GM12878 (cell line): Measurements from ENCODE around the gene SEMA3C. TPM values are rescaled to one million over a fixed set of nuclear protein-coding genes. Genes with fewer than 3 reads are reported as not detected.

Experiments
- ATAC-seq: fragments of 200-7000 bp; cut with Tn5 transposase; 3 replicates; pipeline ENCODE4 v1.9.1; 2020; ENCODE audit warnings: mild to moderate bottlenecking, moderate library complexity
- BruUV-seq: library from RNA; stranded (reverse); fragments of 400-500 nt; replicated peaks from 2 replicates; lab custom pipeline; 2021; lab: Mats Ljungman, UMichigan
- CTCF ChIA-PET: fragments of 300-600 bp; sonication (Branson Sonifier 250); formaldehyde crosslinking; extraction: SDS; loops from one replicate; lab custom pipeline; 2021; ENCODE audit warnings: inconsistent platforms; lab: Yijun Ruan, JAX
- POLR2A ChIA-PET: fragments of 350-600 bp; formaldehyde crosslinking; extraction: SDS; loops from one replicate; lab custom pipeline; 2021; ENCODE audit warnings: inconsistent platforms; lab: Charles Lee
- RAD21 ChIA-PET: fragments of 300-600 bp; sonication (Branson Sonifier 250); formaldehyde crosslinking; loops from one replicate; lab custom pipeline; 2023; ENCODE audit warnings: antibody characterized with exemption; ENCODE audit not compliant: unreplicated experiment; lab: Charles Lee
- SMC1A ChIA-PET: fragments of 300-600 bp; sonication (Branson Sonifier 250); formaldehyde crosslinking; loops from one replicate; lab custom pipeline; 2023; ENCODE audit not compliant: unreplicated experiment, uncharacterized antibody; lab: Charles Lee
- DNase-seq: peaks from one replicate; pipeline ENCODE4 v3.0.0-alpha.2; 2011; ENCODE audit warnings: low read depth, low spot score
- FAIRE-seq: peaks from 3 replicates; lab custom pipeline; 2011; peaks lifted over from hg19 to GRCh38; lab: Jason Lieb, UNC
- H2AFZ ChIP-seq: 2 replicates; pipeline ENCODE4 v1.6.0; 2011; ENCODE audit warnings: low read depth, low read length, control low read depth; ENCODE audit not compliant: control insufficient read depth
- H3K27ac ChIP-seq: 2 replicates; pipeline ENCODE4 v1.5.1; 2011; ENCODE audit warnings: control low read depth; ENCODE audit not compliant: control insufficient read depth, insufficient read depth
- H3K27me3 ChIP-seq, 2 experiments: replicated peaks in 1 of 2; 2 replicates each; pipeline versions ENCODE4 v1.6.0 to v1.6.1; 2011; ENCODE audit warnings: low read length in 1 of 2; ENCODE audit not compliant: control insufficient read depth in 2 of 2, insufficient read depth in 2 of 2
- H3K36me3 ChIP-seq, 2 experiments: 2 replicates each; pipeline ENCODE4 v1.5.1; 2011; ENCODE audit warnings: low read length in 1 of 2; ENCODE audit not compliant: control insufficient read depth in 2 of 2, insufficient read depth in 2 of 2
- H3K4me1 ChIP-seq: 2 replicates; pipeline ENCODE4 v1.6.1; 2011; ENCODE audit warnings: mild to moderate bottlenecking, low read length, moderate library complexity, mixed read lengths; ENCODE audit not compliant: control insufficient read depth, insufficient read depth
- H3K4me2 ChIP-seq: 2 replicates; pipeline ENCODE4 v1.6.0; 2011; ENCODE audit warnings: control low read depth; ENCODE audit not compliant: control insufficient read depth, insufficient read depth
- H3K4me3 ChIP-seq: fragments of 200-600 bp; sonication (generic); 2 replicates; pipeline ENCODE4 v1.5.1; 2016
- H3K79me2 ChIP-seq: 2 replicates; pipeline ENCODE4 v1.6.0; 2011; ENCODE audit warnings: low read length; ENCODE audit not compliant: control insufficient read depth, insufficient read depth
- H3K9ac ChIP-seq: 2 replicates; pipeline ENCODE4 v1.8.0; 2011; ENCODE audit warnings: low read length, control low read depth, mixed read lengths; ENCODE audit not compliant: control insufficient read depth, insufficient read depth
- H3K9me3 ChIP-seq: replicated peaks from 3 replicates; pipeline ENCODE4 v1.5.1; 2011; ENCODE audit warnings: mild to moderate bottlenecking, low read length; ENCODE audit not compliant: control insufficient read depth, insufficient read depth
- H4K20me1 ChIP-seq: 2 replicates; pipeline ENCODE4 v1.6.0; 2011; ENCODE audit not compliant: control insufficient read depth, insufficient read depth
- BCL11A ChIP-seq: IDR thresholded peaks from 2 replicates; pipeline ENCODE4 v1.6.1; 2011; ENCODE audit warnings: low read depth, low read length
- CEBPZ ChIP-seq: fragments of 150-350 bp; IDR thresholded peaks from 2 replicates; pipeline ENCODE4 v1.6.1; 2016; ENCODE audit warnings: low read depth, low read length
- E2F4 ChIP-seq: IDR thresholded peaks from 2 replicates; pipeline ENCODE4 v1.6.1; 2012; ENCODE audit warnings: low read depth, low read length, improper control_type of control experiment
- IRF4 ChIP-seq: IDR thresholded peaks from 2 replicates; pipeline ENCODE4 v1.6.1; 2011; ENCODE audit warnings: low read depth, low read length
- JUND ChIP-seq: IDR thresholded peaks from 2 replicates; pipeline ENCODE4 v1.6.1; 2012; ENCODE audit warnings: low read depth, mild to moderate bottlenecking, low read length, improper control_type of control experiment, moderate library complexity
- MYB ChIP-seq: fragments of 150-350 bp; IDR thresholded peaks from 2 replicates; pipeline ENCODE4 v1.6.1; 2014; ENCODE audit warnings: mild to moderate bottlenecking, low read depth, low read length, borderline replicate concordance
- NR2C2 ChIP-seq: IDR thresholded peaks from 2 replicates; pipeline ENCODE4 v1.6.1; 2011; ENCODE audit warnings: borderline replicate concordance, low read depth; ENCODE audit not compliant: control insufficient read depth, insufficient read length
- REST ChIP-seq: IDR thresholded peaks from 2 replicates; pipeline ENCODE4 v1.6.1; 2012; ENCODE audit warnings: mild to moderate bottlenecking, low read depth, low read length
- STAT3 ChIP-seq: IDR thresholded peaks from 2 replicates; pipeline ENCODE4 v1.6.1; 2011; ENCODE audit warnings: low read depth, low read length, improper control_type of control experiment
- USF1 ChIP-seq: IDR thresholded peaks from 2 replicates; pipeline ENCODE4 v1.6.1; 2011; ENCODE audit warnings: borderline replicate concordance, low read depth, mild to moderate bottlenecking, moderate library complexity, mixed read lengths, low read length; ENCODE audit not compliant: insufficient read depth; ENCODE audit errors: extremely low read length
- USF2 ChIP-seq: IDR thresholded peaks from 2 replicates; pipeline ENCODE4 v1.6.1; 2011; ENCODE audit warnings: low read depth, low read length, improper control_type of control experiment, borderline replicate concordance
- ZNF24 ChIP-seq: fragments of 450-650 bp; IDR thresholded peaks from 2 replicates; pipeline ENCODE4 v1.6.1; 2017; ENCODE audit warnings: antibody characterized with exemption, mild to moderate bottlenecking
- ZNF274 ChIP-seq: IDR thresholded peaks from one replicate; pipeline ENCODE4 v1.8.0; 2011; ENCODE audit not compliant: insufficient read length, insufficient read depth
- WGBS: methylation state at CpG from one replicate; pipeline ENCODE4 v1.1.6; 2016; ENCODE audit warnings: low lambda C conversion rate; ENCODE audit not compliant: insufficient replicate concordance, insufficient coverage; ENCODE audit errors: missing lambda C conversion rate; 5-methylcytosine and 5-hydroxymethylcytosine counted together
- in situ Hi-C: fragments of 300-500 bp; cut with MboI; formaldehyde crosslinking; loops from 9 replicates; pipeline ENCODE4 v1.14.3; 2018; ENCODE audit warnings: mixed read lengths
- intact Hi-C: fragments of 100-400 bp; cut with micrococcal nuclease; formaldehyde crosslinking; loops from one replicate; pipeline ENCODE4 v1.14.2; 2022; ENCODE audit not compliant: unreplicated experiment
- polyA plus RNA-seq, 11 experiments: library from polyadenylated mRNA; depleted of rRNA in 4 of 11; unstranded in 6 of 11; stranded (reverse) in 5 of 11; fragments of >200 nt; fragmentation: Nextera tagmentation in 4 of 11; fragmentation: Illumina TruSeq in 1 of 11; extraction: Ambion mirVana in 4 of 11; extraction: Trizol in 1 of 11; gene quantifications; 1 replicate in 1 of 11; 2 replicates in 10 of 11; pipeline versions ENCODE4 v1.2.1 to v1.2.3, GENCODE V29; 2011 to 2016; ENCODE audit warnings: inconsistent platforms in 2 of 11, missing spikeins in 2 of 11, low read depth in 1 of 11
- total RNA-seq, 4 experiments: library from RNA; depleted of rRNA in 3 of 4; stranded (reverse); fragments of >200 nt in 3 of 4; fragmentation: Illumina TruSeq in 1 of 4; extraction: Trizol in 1 of 4; gene quantifications; 2 replicates each; pipeline versions ENCODE4 v1.2.1 to v1.2.3, GENCODE V29; 2013 to 2021

Gene SEMA3C
- total and polyA plus RNA-seq, 10 of the 15 experiments (the other 5 are each of a cell fraction or from before 2014, with no cell fraction given) = 0.01 to 0.41 (median 0.11) TPM; not detected in 6

- Histone ChIP-seq H3K79me2 (no peaks in the 10 kb centered on the region), H3K9me3 (no peaks in the 10 kb centered on the region), H3K36me3 (no peaks in the 10 kb centered on the region), H3K4me1 (no peaks in the 10 kb centered on the region), H3K4me3 (no peak overlapping the region), H3K27me3 (no peaks in the 10 kb centered on the region), H3K9ac (no peak overlapping the region), H3K4me2 (no peak overlapping the region), H4K20me1 (no peaks in the 10 kb centered on the region), H2AFZ (no peak overlapping the region), H3K27ac (no peak overlapping the region)
- ChIA-PET POLR2A (no interaction called here), RAD21 (no interaction called here), CTCF (no interaction called here), SMC1A (interaction anchor here (0.7 kb wide), 1 partner anchor 81 kb away, joined by 3 read pairs; no protein-coding TSS in a partner anchor)
- no TSS peak for BruUV-seq
- WGBS = 18% methylated on average over 4 of the region's 4 CpGs
- TF ChIP-seq BCL11A (no peak), JUND (no peak), ZNF24 (no peak), USF1 (no peak), ZNF274 (no peak), E2F4 (no peak), CEBPZ (no peak), MYB (no peak), IRF4 (no peak), NR2C2 (no peak), REST (no peak), STAT3 (no peak), USF2 (no peak)
- in situ Hi-C loops (no loop called here), intact Hi-C loops (loop anchor here (5.0 kb wide), 1 partner anchor 48 kb away; no protein-coding TSS in a partner anchor)
- FAIRE-seq (no peak), ATAC-seq (no peak), DNase-seq (no peak)
These were observed 194.5 kb downstream of the SEMA3C start for GRCh38 chr7:80724249-80724871.
